Prostate gland (tissue), 2 donors: ENCODE results near the gene SCMH1.

Experiments
- POLR2A ChIP-seq: fragments of 450-650 bp; IDR thresholded peaks from one replicate; pipeline ENCODE4 v1.6.1; 2016; ENCODE audit warnings: antibody characterized with exemption, mild to moderate bottlenecking
- POLR2AphosphoS5 ChIP-seq: sonication (generic); formaldehyde crosslinking; IDR thresholded peaks from one replicate; pipeline ENCODE4 v1.6.1; 2017; ENCODE audit warnings: antibody characterized with exemption
- TF ChIP-seq, protein P1 (sequence below), 4 experiments: fragments of 200-600 bp in 2 of 4; fragments of 450-650 bp in 2 of 4; sonication (generic) in 2 of 4; IDR thresholded peaks; 1 replicate in 3 of 4; 2 replicates in 1 of 4; pipeline ENCODE4 v1.5.1; 2016 to 2019; ENCODE audit warnings: antibody characterized with exemption in 4 of 4, mild to moderate bottlenecking in 2 of 4, moderate library complexity in 2 of 4

DNA sequence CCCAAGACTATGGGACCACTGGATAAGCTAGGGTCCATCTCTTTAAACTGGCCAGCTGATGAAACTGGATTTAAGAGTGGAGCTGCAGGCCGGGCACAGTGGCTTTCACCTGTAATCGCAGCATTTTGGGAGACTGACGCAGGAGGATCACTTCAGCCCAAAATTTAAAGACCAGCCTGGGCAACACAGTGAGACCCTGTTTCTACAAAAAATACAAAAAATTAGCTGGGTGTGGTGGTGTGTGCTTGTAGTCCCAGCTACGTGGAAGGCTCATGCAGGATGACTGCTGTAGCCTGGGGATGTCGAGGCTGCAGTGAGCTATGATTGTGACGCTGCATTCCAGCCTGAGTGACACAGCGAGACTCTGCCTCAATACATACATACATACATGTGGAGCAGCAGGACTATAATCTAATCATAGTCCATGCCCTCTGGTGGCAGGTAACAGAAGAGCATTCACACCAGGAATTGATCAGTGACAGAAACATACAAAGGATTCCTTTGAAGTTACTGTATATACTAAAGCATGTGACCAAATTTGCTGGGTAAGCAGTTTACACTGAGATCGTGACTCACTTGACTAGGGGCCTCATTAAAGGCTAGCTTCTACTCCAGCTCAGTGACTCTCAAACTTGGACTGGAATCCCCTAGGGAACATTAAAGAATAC lies 119.1 kb downstream of the SCMH1 start:
- TF ChIP-seq POLR2A, result no peak
- TF ChIP-seq, protein P1, sequence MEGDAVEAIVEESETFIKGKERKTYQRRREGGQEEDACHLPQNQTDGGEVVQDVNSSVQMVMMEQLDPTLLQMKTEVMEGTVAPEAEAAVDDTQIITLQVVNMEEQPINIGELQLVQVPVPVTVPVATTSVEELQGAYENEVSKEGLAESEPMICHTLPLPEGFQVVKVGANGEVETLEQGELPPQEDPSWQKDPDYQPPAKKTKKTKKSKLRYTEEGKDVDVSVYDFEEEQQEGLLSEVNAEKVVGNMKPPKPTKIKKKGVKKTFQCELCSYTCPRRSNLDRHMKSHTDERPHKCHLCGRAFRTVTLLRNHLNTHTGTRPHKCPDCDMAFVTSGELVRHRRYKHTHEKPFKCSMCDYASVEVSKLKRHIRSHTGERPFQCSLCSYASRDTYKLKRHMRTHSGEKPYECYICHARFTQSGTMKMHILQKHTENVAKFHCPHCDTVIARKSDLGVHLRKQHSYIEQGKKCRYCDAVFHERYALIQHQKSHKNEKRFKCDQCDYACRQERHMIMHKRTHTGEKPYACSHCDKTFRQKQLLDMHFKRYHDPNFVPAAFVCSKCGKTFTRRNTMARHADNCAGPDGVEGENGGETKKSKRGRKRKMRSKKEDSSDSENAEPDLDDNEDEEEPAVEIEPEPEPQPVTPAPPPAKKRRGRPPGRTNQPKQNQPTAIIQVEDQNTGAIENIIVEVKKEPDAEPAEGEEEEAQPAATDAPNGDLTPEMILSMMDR (IDR thresholded peaks at IDR 0.05), result peak in 3 of 4 experiments; percentile 30 to 55 (median 43)
- no peak for TF ChIP-seq POLR2AphosphoS5
